Neural cell (in vitro differentiated cells): ENCODE measurements around the gene PACS2.

Experiments used
- EZH2 ChIP-seq: fragments of 200-600, 300-800 bp; shearing (Covaris generic), sonication (generic); IDR thresholded peaks from 2 replicates; pipeline ENCODE4 v1.6.1; 2014; ENCODE audit warnings: antibody characterized with exemption, low read length, borderline replicate concordance, mild to moderate bottlenecking; ENCODE audit not compliant: insufficient read depth, poor library complexity, severe bottlenecking
- MXI1 ChIP-seq: fragments of 450-650 bp; conservative IDR thresholded peaks from 2 replicates; pipeline ENCODE4 v1.6.1; 2014; ENCODE audit warnings: antibody characterized with exemption, mild to moderate bottlenecking; ENCODE audit not compliant: poor library complexity, severe bottlenecking
- POLR2AphosphoS5 ChIP-seq: IDR thresholded peaks from 2 replicates; pipeline ENCODE4 v1.6.1; 2012
- SMC3 ChIP-seq: fragments of 450-650 bp; conservative IDR thresholded peaks from 2 replicates; pipeline ENCODE4 v1.6.1; 2014; ENCODE audit warnings: antibody characterized with exemption, mild to moderate bottlenecking, moderate library complexity; ENCODE audit not compliant: poor library complexity
- TF ChIP-seq, protein P1 (sequence below): fragments of 450-650 bp; IDR thresholded peaks from 2 replicates; pipeline ENCODE4 v1.5.1; 2014; ENCODE audit warnings: antibody characterized with exemption, mild to moderate bottlenecking, moderate library complexity; ENCODE audit not compliant: poor library complexity, severe bottlenecking

DNA sequence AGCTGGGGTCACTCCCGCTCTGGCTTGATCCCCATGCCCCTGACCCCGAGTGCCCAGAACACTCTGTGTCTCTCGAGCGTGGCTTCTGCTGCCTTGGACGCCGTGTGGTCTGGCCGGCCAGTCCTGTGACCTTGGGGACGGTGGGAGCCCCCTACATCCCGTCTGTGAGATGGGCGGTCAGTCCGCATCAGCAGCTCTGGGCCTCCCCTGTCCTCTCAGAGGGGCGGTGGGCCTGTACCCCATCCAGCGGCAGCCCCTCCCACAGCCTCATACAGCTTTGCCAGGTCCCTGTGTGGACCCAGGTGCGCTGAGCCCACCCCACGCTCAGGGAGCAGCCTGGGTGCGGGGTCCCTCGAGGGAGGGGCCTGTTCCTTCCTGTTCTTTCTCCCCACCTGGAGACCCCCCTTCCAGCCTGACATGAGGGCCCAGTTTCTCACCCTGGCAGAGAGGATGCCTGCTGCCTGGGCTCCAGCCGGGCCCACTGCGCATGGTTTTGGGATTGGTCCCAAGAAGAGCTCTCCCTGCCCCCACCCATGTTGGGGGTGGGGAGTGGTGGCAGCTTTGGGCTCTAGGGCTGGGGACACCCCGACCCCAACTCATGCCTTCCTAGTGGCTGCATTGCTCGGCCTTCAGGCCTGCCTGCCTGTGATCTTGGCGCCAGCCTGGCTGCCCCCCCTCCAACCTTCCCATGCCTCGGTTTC lies 106.6 kb downstream of the PACS2 start:
- TF ChIP-seq, protein P1, sequence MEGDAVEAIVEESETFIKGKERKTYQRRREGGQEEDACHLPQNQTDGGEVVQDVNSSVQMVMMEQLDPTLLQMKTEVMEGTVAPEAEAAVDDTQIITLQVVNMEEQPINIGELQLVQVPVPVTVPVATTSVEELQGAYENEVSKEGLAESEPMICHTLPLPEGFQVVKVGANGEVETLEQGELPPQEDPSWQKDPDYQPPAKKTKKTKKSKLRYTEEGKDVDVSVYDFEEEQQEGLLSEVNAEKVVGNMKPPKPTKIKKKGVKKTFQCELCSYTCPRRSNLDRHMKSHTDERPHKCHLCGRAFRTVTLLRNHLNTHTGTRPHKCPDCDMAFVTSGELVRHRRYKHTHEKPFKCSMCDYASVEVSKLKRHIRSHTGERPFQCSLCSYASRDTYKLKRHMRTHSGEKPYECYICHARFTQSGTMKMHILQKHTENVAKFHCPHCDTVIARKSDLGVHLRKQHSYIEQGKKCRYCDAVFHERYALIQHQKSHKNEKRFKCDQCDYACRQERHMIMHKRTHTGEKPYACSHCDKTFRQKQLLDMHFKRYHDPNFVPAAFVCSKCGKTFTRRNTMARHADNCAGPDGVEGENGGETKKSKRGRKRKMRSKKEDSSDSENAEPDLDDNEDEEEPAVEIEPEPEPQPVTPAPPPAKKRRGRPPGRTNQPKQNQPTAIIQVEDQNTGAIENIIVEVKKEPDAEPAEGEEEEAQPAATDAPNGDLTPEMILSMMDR = no peak
- TF ChIP-seq POLR2AphosphoS5 (no peak), SMC3 (no peak), EZH2 (no peak), MXI1 (no peak)
